WI38 (cell line): ENCODE measurements around the gene NUMB.

Source experiments
- H3K4me3 ChIP-seq: 2 replicates; pipeline ENCODE4 v1.5.1; 2011; ENCODE audit warnings: low read depth, mild to moderate bottlenecking, control low read depth, low read length
- TF ChIP-seq, protein P1 (sequence below): IDR thresholded peaks from 2 replicates; pipeline ENCODE4 v1.5.1; 2012; ENCODE audit warnings: low read depth, mild to moderate bottlenecking, control low read depth, low read length

The NUMB gene

DNA sequence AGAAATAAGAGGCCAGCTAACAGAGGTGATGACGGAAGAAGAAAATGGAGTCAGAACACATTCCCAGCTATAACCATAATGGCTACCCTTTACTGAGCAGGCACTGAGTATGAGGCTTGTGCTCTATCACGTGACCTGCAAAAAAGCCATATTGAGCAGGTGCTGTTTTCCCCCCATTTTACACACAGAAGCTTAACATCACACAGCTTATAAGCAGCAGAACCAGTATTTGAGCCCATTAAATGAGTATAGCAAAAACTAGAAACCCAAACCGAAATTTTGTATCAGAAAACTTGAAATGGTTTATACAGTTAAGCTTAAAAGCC lies 192.7 kb downstream of the NUMB start:
- TF ChIP-seq, protein P1, sequence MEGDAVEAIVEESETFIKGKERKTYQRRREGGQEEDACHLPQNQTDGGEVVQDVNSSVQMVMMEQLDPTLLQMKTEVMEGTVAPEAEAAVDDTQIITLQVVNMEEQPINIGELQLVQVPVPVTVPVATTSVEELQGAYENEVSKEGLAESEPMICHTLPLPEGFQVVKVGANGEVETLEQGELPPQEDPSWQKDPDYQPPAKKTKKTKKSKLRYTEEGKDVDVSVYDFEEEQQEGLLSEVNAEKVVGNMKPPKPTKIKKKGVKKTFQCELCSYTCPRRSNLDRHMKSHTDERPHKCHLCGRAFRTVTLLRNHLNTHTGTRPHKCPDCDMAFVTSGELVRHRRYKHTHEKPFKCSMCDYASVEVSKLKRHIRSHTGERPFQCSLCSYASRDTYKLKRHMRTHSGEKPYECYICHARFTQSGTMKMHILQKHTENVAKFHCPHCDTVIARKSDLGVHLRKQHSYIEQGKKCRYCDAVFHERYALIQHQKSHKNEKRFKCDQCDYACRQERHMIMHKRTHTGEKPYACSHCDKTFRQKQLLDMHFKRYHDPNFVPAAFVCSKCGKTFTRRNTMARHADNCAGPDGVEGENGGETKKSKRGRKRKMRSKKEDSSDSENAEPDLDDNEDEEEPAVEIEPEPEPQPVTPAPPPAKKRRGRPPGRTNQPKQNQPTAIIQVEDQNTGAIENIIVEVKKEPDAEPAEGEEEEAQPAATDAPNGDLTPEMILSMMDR = no peak
- H3K4me3 ChIP-seq = no peak overlapping the region

DNA sequence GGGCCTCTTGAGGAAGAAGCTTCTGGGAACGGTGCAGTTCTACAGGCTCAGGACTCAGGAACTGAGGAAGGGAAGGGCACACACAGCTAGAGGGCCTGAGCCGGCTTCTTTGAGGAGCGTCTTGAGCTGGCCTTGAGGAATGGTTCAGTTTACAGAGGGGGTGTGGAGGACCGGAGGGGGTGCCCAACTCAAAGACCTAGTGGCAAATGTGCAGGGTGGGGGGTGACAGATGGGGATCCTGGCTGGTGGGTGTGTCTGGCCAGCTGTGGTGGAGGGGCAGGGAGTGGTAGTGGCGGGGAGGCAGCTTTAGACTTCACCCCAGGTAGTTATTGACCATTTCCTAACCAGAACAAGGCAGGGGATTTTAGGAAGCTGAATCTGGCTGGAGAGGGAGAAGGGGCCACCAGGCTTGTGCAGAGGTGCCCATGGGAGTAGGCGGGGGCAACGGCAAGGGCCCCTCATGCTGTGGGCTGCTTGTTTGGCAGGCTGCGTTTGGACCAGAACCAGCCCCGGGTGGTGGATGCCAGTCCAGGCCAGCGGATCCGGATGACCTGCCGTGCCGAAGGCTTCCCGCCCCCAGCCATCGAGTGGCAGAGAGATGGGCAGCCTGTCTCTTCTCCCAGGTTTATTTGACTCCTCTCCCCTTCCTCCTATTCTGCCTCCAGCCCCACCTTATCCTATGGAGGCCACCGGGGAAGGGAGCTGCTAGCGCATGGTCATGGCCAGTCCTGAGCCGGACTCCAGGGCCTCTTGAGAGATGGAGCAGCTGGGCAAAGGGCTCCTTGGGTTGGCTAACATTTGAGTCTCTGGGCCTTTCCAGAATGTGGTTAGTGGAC lies 193.2 kb downstream of the NUMB start:
- TF ChIP-seq, protein P1 = no peak
- no peak overlapping the region for H3K4me3 ChIP-seq

DNA sequence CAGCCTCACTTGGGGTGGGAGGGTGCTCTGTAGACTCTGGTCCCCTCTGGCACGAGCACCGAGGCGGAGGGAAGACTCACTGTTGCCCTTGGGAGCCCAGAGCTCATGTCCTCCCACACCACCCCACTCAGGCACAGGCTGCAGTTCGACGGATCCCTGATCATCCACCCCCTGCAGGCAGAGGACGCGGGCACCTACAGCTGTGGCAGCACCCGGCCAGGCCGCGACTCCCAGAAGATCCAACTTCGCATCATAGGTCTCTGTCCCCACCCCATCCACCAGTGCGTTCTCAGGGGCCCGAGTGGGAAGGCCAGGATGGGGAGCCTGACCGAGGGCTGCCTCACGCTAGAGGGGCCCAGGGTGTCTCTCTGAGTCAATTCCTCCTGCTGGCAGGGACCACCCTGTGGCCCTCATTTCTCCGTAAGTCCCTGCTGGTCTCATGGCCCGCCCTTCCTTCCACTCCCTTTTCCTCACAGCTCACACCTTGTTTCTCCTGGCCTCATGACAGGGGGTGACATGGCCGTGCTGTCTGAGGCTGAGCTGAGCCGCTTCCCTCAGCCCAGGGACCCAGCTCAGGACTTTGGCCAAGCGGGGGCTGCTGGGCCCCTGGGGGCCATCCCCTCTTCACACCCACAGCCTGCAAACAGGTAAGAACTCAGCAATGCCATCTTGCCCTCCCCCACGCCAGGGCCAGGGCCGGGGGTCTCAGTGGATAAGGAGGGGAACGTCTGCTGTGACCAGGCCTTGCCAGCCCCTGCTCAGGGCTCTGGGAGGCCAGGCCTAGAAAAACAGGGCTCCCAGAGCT lies 194.1 kb downstream of the NUMB start:
- H3K4me3 ChIP-seq = no peak overlapping the region
- TF ChIP-seq, protein P1 = no peak

DNA sequence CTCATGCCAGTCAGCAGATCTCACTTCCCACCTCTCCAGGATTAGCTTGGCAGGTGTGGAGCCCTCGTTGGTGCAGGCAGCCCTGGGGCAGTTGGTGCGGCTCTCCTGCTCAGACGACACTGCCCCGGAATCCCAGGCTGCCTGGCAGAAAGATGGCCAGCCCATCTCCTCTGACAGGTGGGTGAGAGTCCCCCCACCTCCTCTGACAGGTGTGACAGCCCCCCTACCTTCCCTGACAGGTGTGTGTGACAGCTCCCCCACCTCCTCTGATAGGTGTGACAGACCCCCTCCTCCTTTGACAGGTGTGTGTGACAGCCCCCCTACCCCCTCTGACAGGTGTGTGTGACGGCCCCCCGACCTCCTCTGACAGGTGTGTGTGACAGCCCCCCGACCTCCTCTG lies 194.7 kb downstream of the NUMB start:
- H3K4me3 ChIP-seq = no peak overlapping the region
- TF ChIP-seq, protein P1 = no peak

DNA sequence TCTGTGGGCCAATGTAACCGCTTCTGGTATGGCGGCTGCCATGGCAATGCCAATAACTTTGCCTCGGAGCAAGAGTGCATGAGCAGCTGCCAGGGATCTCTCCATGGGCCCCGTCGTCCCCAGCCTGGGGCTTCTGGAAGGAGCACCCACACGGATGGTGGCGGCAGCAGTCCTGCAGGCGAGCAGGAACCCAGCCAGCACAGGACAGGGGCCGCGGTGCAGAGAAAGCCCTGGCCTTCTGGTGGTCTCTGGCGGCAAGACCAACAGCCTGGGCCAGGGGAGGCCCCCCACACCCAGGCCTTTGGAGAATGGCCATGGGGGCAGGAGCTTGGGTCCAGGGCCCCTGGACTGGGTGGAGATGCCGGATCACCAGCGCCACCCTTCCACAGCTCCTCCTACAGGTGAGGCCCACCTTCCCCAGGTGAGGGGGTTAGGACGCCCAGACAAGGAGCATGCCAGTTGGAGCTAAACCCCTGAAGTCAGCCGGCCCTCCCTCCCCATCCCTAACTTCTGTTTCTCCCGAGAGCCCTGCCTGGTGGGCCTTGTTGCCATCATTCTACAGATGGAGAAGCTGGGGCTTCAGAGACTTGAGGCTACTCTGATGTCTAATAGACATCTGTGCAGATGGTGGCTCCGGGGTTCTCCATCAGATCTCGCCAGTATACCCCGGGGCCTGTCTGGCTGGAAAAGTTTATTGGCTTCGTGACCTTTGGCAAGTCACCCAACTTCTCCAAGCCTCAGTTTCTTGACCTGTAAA lies 195.7 kb downstream of the NUMB start:
- H3K4me3 ChIP-seq = no peak overlapping the region
- TF ChIP-seq, protein P1 = no peak

DNA sequence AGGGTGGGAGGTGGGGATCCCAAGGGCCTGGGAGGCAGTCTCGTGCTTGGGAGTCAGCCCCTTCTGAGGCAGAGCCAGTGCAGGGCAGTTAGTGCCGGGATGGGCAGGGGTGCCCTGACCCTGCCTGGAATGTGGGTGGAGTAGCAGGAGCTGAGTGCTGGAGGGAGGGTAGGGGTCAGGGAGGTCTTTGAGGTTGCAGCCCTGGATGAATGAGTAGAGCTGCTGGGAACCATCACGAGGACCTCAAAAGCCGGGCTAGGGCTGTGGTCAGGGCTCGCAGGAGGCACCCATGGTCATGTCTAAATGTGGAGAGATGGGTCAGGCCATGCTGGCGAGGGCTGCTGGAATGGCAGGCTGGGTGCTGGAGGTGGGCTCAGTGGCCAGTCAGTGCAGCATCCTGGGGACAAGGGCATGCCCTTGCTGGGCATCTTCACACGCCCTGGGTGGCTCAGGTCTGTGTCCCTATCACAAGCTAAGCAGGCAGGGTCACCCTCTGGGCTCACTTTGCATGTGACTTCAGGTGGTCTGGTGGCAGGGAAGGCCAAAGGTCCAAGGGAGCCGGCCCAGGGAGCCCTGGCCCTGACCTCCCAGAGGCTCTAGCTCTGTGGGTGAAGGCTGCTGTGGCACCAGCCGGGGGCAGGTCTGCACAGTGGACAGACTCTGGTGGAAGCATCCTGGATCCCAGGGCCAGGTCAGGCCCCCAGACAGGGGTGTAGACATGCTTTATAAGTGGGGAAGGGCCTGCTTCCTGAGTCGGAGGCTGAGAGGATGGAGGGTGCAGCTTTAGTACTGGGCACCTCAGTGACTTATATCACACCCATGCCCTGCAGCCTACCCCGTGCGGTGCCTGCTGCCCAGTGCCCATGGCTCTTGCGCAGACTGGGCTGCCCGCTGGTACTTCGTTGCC lies 196.6 kb downstream of the NUMB start:
- TF ChIP-seq, protein P1 = no peak; the same call in 1 of the 2 replicates
- H3K4me3 ChIP-seq = no peak overlapping the region
